Progenitor cell of endocrine pancreas (in vitro differentiated cells): ENCODE results near the gene ENOX2. TPM values are rescaled to one million over a fixed set of nuclear protein-coding genes. Genes with fewer than 3 reads are reported as not detected.

Experiments used
- DNase-seq: peaks from one replicate; pipeline ENCODE4 v3.0.0; 2021; ENCODE audit warnings: low spot score; ENCODE audit not compliant: unreplicated experiment
- H3K27ac Mint-ChIP-seq: 2 replicates; pipeline ENCODE4 v1.8.0; 2021; ENCODE audit warnings: mild to moderate bottlenecking, moderate library complexity, mixed read lengths
- H3K27me3 Mint-ChIP-seq: 2 replicates; pipeline ENCODE4 v1.8.0; 2021; ENCODE audit warnings: mixed read lengths
- H3K36me3 Mint-ChIP-seq: 2 replicates; pipeline ENCODE4 v1.8.0; 2022; ENCODE audit warnings: mixed read lengths; ENCODE audit not compliant: insufficient read depth
- H3K4me1 Mint-ChIP-seq: 2 replicates; pipeline ENCODE4 v1.8.0; 2021; ENCODE audit warnings: low read depth, mixed read lengths
- H3K4me3 Mint-ChIP-seq: 2 replicates; pipeline ENCODE4 v1.8.0; 2021; ENCODE audit warnings: low read depth, mild to moderate bottlenecking, moderate library complexity, mixed read lengths
- H3K9me3 Mint-ChIP-seq: 2 replicates; pipeline ENCODE4 v1.8.0; 2021; ENCODE audit warnings: low read depth, mixed read lengths
- CTCF ChIP-seq: fragments of 200-600 bp; sonication (generic); IDR thresholded peaks from one replicate; pipeline ENCODE4 v1.5.0; 2021; ENCODE audit warnings: antibody characterized with exemption, mild to moderate bottlenecking; ENCODE audit not compliant: unreplicated experiment
- total RNA-seq: library from RNA; stranded (reverse); gene quantifications from 2 replicates; pipeline ENCODE4 v1.2.1, GENCODE V29; 2021

ENOX2 gene
- total RNA-seq, 1 donor from 2014 or later, result 19.8 TPM

- Mint-ChIP-seq H3K27ac (no peak overlapping the region), H3K36me3 (peaks cover 3% of the 10 kb centered on the region), H3K4me3 (no peak overlapping the region), H3K4me1 (peaks cover 4% of the 10 kb centered on the region), H3K9me3 (peaks cover 9% of the 10 kb centered on the region), H3K27me3 (peaks cover 2% of the 10 kb centered on the region)
- no peak for DNase-seq
- TF ChIP-seq CTCF, result no peak
Observed at GRCh38 chrX:130725519-130725918, 177.5 kb downstream of the ENOX2 start.

- Mint-ChIP-seq H3K4me1 (peaks cover 25% of the 10 kb centered on the region), H3K9me3 (no peaks in the 10 kb centered on the region), H3K36me3 (no peaks in the 10 kb centered on the region), H3K27me3 (peaks cover 2% of the 10 kb centered on the region), H3K4me3 (no peak overlapping the region), H3K27ac (no peak overlapping the region)
- TF ChIP-seq CTCF, result no peak
- no peak for DNase-seq
Observed at GRCh38 chrX:130719413-130719812, 183.6 kb downstream of the ENOX2 start.

GRCh38 chrX:130718137-130718536, 184.9 kb downstream of the ENOX2 start:
- H3K4me1 Mint-ChIP-seq, result peaks cover 25% of the 10 kb centered on the region
- no peak for DNase-seq
- H3K27ac Mint-ChIP-seq, result no peak overlapping the region
- peaks cover 2% of the 10 kb centered on the region for H3K27me3 Mint-ChIP-seq
- no peak for TF ChIP-seq CTCF
- no peaks in the 10 kb centered on the region for H3K9me3 Mint-ChIP-seq
- H3K4me3 Mint-ChIP-seq, result no peak overlapping the region
- no peaks in the 10 kb centered on the region for H3K36me3 Mint-ChIP-seq

- H3K9me3 Mint-ChIP-seq, result no peaks in the 10 kb centered on the region
- H3K4me1 Mint-ChIP-seq, result peaks cover 25% of the 10 kb centered on the region
- DNase-seq, result no peak
- no peaks in the 10 kb centered on the region for H3K36me3 Mint-ChIP-seq
- no peak overlapping the region for H3K4me3 Mint-ChIP-seq
- no peak for TF ChIP-seq CTCF
- H3K27ac Mint-ChIP-seq, result no peak overlapping the region
- peaks cover 2% of the 10 kb centered on the region for H3K27me3 Mint-ChIP-seq
Observed at GRCh38 chrX:130716781-130717413, 186.1 kb downstream of the ENOX2 start.

GRCh38 chrX:130716346-130716745, 186.7 kb downstream of the ENOX2 start:
- DNase-seq, result no peak
- Mint-ChIP-seq H3K4me1 (peaks cover 25% of the 10 kb centered on the region), H3K36me3 (no peaks in the 10 kb centered on the region), H3K27ac (no peak overlapping the region), H3K4me3 (no peak overlapping the region), H3K9me3 (no peaks in the 10 kb centered on the region), H3K27me3 (peaks cover 2% of the 10 kb centered on the region)
- no peak for TF ChIP-seq CTCF
